DOHH2 (cell line): ENCODE measurements around the gene TUBA4A.

ENCODE experiments used
- H3F3A ChIP-seq: fragments of 200-600 bp; sonication (generic), shearing (Covaris generic); 2 replicates; pipeline ENCODE4 v1.6.0; 2016; ENCODE audit warnings: antibody characterized with exemption, mild to moderate bottlenecking; ENCODE audit not compliant: control insufficient read depth, insufficient read depth
- H3K27ac ChIP-seq: fragments of 200-600 bp; sonication (generic); 2 replicates; pipeline ENCODE4 v1.5.1; 2014; ENCODE audit warnings: low read depth, mild to moderate bottlenecking, low read length, moderate library complexity
- H3K27me3 ChIP-seq: fragments of 200-600 bp; sonication (generic); 2 replicates; pipeline ENCODE4 v1.6.1; 2014; ENCODE audit warnings: mild to moderate bottlenecking, low read length, mixed read lengths; ENCODE audit not compliant: control insufficient read depth
- H3K36me3 ChIP-seq: fragments of 200-600 bp; sonication (generic); 2 replicates; pipeline ENCODE4 v1.6.1; 2014; ENCODE audit warnings: mild to moderate bottlenecking, low read length, moderate library complexity, mixed read lengths; ENCODE audit not compliant: control insufficient read depth
- H3K4me1 ChIP-seq: fragments of 200-600 bp; sonication (generic); 2 replicates; pipeline ENCODE4 v1.6.1; 2014; ENCODE audit warnings: mild to moderate bottlenecking, low read length, mixed read lengths; ENCODE audit not compliant: control insufficient read depth
- H3K4me2 ChIP-seq: fragments of 200-600 bp; sonication (generic); 2 replicates; pipeline ENCODE4 v1.6.0; 2014; ENCODE audit warnings: mild to moderate bottlenecking, low read length, moderate library complexity
- H3K4me3 ChIP-seq: fragments of 200-600 bp; sonication (generic); 2 replicates; pipeline ENCODE4 v1.5.1; 2014; ENCODE audit warnings: mild to moderate bottlenecking, low read length, mixed read lengths
- H3K79me2 ChIP-seq: fragments of 200-600 bp; sonication (generic); 2 replicates; pipeline ENCODE4 v1.6.1; 2014; ENCODE audit warnings: mild to moderate bottlenecking, low read length, mixed read lengths; ENCODE audit not compliant: control insufficient read depth
- H3K9me2 ChIP-seq: fragments of 200-600 bp; sonication (generic); replicated peaks from 2 replicates; pipeline ENCODE4 v1.6.1; 2014; ENCODE audit warnings: mild to moderate bottlenecking, low read length, mixed read lengths; ENCODE audit not compliant: control insufficient read depth
- H3K9me3 ChIP-seq: fragments of 200-600 bp; sonication (generic); 2 replicates; pipeline ENCODE4 v1.6.1; 2014; ENCODE audit warnings: antibody characterized with exemption, low read length, mixed read lengths; ENCODE audit not compliant: control insufficient read depth, insufficient read depth
- H4K20me1 ChIP-seq: fragments of 200-600 bp; sonication (generic); 2 replicates; pipeline ENCODE4 v1.6.0; 2014; ENCODE audit warnings: low read depth, mild to moderate bottlenecking, antibody characterized with exemption, low read length, moderate library complexity; ENCODE audit not compliant: control insufficient read depth, insufficient read depth
- CTCF ChIP-seq: fragments of 200-600 bp; sonication (generic); IDR thresholded peaks from one replicate; pipeline ENCODE4 v1.5.1; 2014; ENCODE audit warnings: antibody characterized with exemption, mild to moderate bottlenecking, low read depth, low read length; ENCODE audit not compliant: poor library complexity, severe bottlenecking
- EZH2phosphoT487 ChIP-seq: fragments of 200-600 bp; sonication (generic); IDR thresholded peaks from 2 replicates; pipeline ENCODE4 v1.6.1; 2017; ENCODE audit warnings: borderline replicate concordance, mild to moderate bottlenecking, antibody characterized with exemption, low read length, moderate library complexity, mixed read lengths

The TUBA4A gene

GRCh38 chr2:219207134-219207883 lies 46.4 kb downstream of the TUBA4A start:
- Histone ChIP-seq H3K27me3 (no peaks in the 10 kb centered on the region), H3K27ac (peak overlapping the region; percentile 76), H3K4me2 (peak overlapping the region; percentile 97), H3K4me3 (peak overlapping the region; percentile 88), H4K20me1 (no peaks in the 10 kb centered on the region), H3K36me3 (peaks cover 47% of the 10 kb centered on the region), H3K9me3 (no peaks in the 10 kb centered on the region), H3F3A (peaks cover 7% of the 10 kb centered on the region; the same call in 1 of the 2 replicates), H3K9me2 (no peaks in the 10 kb centered on the region), H3K79me2 (peaks cover 3% of the 10 kb centered on the region; the same call in 1 of the 2 replicates), H3K4me1 (peaks cover 18% of the 10 kb centered on the region)
- no peak for TF ChIP-seq CTCF
- no peak for TF ChIP-seq EZH2phosphoT487

GRCh38 chr2:219206328-219207133 lies 47.2 kb downstream of the TUBA4A start, which contains the start of gene ZFAND2B:
Gene ZFAND2B, plus strand, starts transcription at chr2:219206782. Its CDS starts 206 bp downstream, at chr2:219206988.
- Histone ChIP-seq H3K9me2 (no peaks in the 10 kb centered on the region), H3K27me3 (no peaks in the 10 kb centered on the region), H3K4me1 (peaks cover 18% of the 10 kb centered on the region), H4K20me1 (no peaks in the 10 kb centered on the region), H3K4me2 (peak within 1 kb of the TSS; percentile 97), H3K4me3 (peak within 1 kb of the TSS; percentile 88), H3K36me3 (peaks cover 43% of the 10 kb centered on the region), H3K79me2 (peaks cover 3% of the 10 kb centered on the region; the same call in 1 of the 2 replicates), H3K9me3 (no peaks in the 10 kb centered on the region), H3K27ac (peak within 1 kb of the TSS; percentile 76), H3F3A (peaks cover 7% of the 10 kb centered on the region; the same call in 1 of the 2 replicates)
- no peak for TF ChIP-seq EZH2phosphoT487
- TF ChIP-seq CTCF, result peak; percentile 16

- Histone ChIP-seq H3K9me2 (no peaks in the 10 kb centered on the region), H3K27ac (peak overlapping the region; percentile 76), H3K79me2 (peaks cover 3% of the 10 kb centered on the region; the same call in 1 of the 2 replicates), H3K9me3 (no peaks in the 10 kb centered on the region), H3K4me1 (peaks cover 18% of the 10 kb centered on the region), H3K4me3 (peak overlapping the region; percentile 88), H3K4me2 (peak overlapping the region; percentile 97), H3F3A (peaks cover 7% of the 10 kb centered on the region; the same call in 1 of the 2 replicates), H3K36me3 (peaks cover 38% of the 10 kb centered on the region), H4K20me1 (no peaks in the 10 kb centered on the region), H3K27me3 (no peaks in the 10 kb centered on the region)
- TF ChIP-seq CTCF (no peak), EZH2phosphoT487 (no peak)
Observed at GRCh38 chr2:219205981-219206327, 47.8 kb downstream of the TUBA4A start.
